Ishikawa (cell line): ENCODE measurements around the gene TRIM32.

Experiments used
- CEBPB ChIP-seq: IDR thresholded peaks from 2 replicates; pipeline ENCODE4 v1.6.1; 2012
- CREB1 ChIP-seq: IDR thresholded peaks from 2 replicates; pipeline ENCODE4 v1.6.1; 2012; ENCODE audit warnings: low read depth
- EP300 ChIP-seq: IDR thresholded peaks from 2 replicates; pipeline ENCODE4 v1.6.1; 2012; ENCODE audit warnings: borderline replicate concordance
- FOXM1 ChIP-seq: IDR thresholded peaks from 2 replicates; pipeline ENCODE4 v1.6.1; 2012; ENCODE audit warnings: low read depth, borderline replicate concordance
- MAX ChIP-seq: IDR thresholded peaks from 2 replicates; pipeline ENCODE4 v1.6.1; 2012
- REST ChIP-seq: IDR thresholded peaks from 2 replicates; pipeline ENCODE4 v1.6.1; 2012; ENCODE audit warnings: low read depth, mild to moderate bottlenecking
- TAF1 ChIP-seq: IDR thresholded peaks from 2 replicates; pipeline ENCODE4 v1.6.1; 2012; ENCODE audit warnings: low read depth, mild to moderate bottlenecking
- USF1 ChIP-seq: IDR thresholded peaks from 2 replicates; pipeline ENCODE4 v1.6.1; 2012

- no peak for TF ChIP-seq FOXM1
- TF ChIP-seq REST: no peak
- TF ChIP-seq USF1: no peak
- TF ChIP-seq EP300: no peak
- TF ChIP-seq MAX: no peak
- no peak for TF ChIP-seq CEBPB
- no peak for TF ChIP-seq TAF1
- TF ChIP-seq CREB1: no peak
Measured at GRCh38 chr9:116749176-116749575, 62.1 kb downstream of the TRIM32 start.
